ENCODE measurements around the gene CMIP. TPM values are rescaled to one million over a fixed set of nuclear protein-coding genes. Genes with fewer than 3 reads are reported as not detected.

CMIP gene
- total RNA-seq, 2 experiments from 2014 or later: 26.3 to 29.1 TPM

- POLR2A ChIA-PET: no interaction called here
- CTCF ChIA-PET: no interaction called here
These were observed 188.0 kb downstream of the CMIP start for GRCh38 chr16:81632392-81633146.

GRCh38 chr16:81633147-81633619, 188.6 kb downstream of the CMIP start:
- CTCF ChIA-PET: interaction anchor here (1.5 kb wide), 1 partner anchor 16 kb away, joined by 5 read pairs; no protein-coding TSS in a partner anchor
- POLR2A ChIA-PET: no interaction called here

- ChIA-PET CTCF (interaction anchor here (0.7 to 1.5 kb wide), 3 partner anchors 17 to 227 kb away, joined by 3 to 5 read pairs (median 3); no protein-coding TSS in a partner anchor), POLR2A (no interaction called here)
These were observed 189.2 kb downstream of the CMIP start for GRCh38 chr16:81633680-81634379.

- CTCF ChIA-PET: interaction anchor here (0.7 to 1.5 kb wide), 3 partner anchors 18 to 227 kb away, joined by 3 to 5 read pairs (median 3); no protein-coding TSS in a partner anchor
- POLR2A ChIA-PET: no interaction called here
These were observed 189.9 kb downstream of the CMIP start for GRCh38 chr16:81634380-81635062.

- POLR2A ChIA-PET: no interaction called here
- CTCF ChIA-PET: interaction anchor here (0.8 kb wide), 1 partner anchor 12 kb away, joined by 3 read pairs; no protein-coding TSS in a partner anchor
These were observed 190.7 kb downstream of the CMIP start for GRCh38 chr16:81635063-81635937.

GRCh38 chr16:81636298-81636993, 191.8 kb downstream of the CMIP start:
- ChIA-PET POLR2A (no interaction called here), CTCF (no interaction called here)

GRCh38 chr16:81637336-81638235, 193.0 kb downstream of the CMIP start:
- POLR2A ChIA-PET: no interaction called here
- CTCF ChIA-PET: no interaction called here

- ChIA-PET POLR2A (no interaction called here), CTCF (no interaction called here)
These were observed 193.8 kb downstream of the CMIP start for GRCh38 chr16:81638286-81638945.

GRCh38 chr16:81639348-81639747, 194.7 kb downstream of the CMIP start:
- CTCF ChIA-PET: no interaction called here

GRCh38 chr16:81639931-81640680, 195.5 kb downstream of the CMIP start:
- ChIA-PET POLR2A (interaction anchor here (0.6 kb wide), 1 partner anchor 24 kb away, joined by 7 read pairs; no protein-coding TSS in a partner anchor), CTCF (interaction anchor here (0.7 kb wide), 1 partner anchor 1121 kb away, joined by 4 read pairs; no protein-coding TSS in a partner anchor)

More at GRCh38 chr16:81639348-81639747, 194.7 kb downstream of the CMIP start:
- POLR2A ChIA-PET: no interaction called here

- CTCF ChIA-PET: interaction anchor here (0.7 kb wide), 1 partner anchor 1122 kb away, joined by 4 read pairs; no protein-coding TSS in a partner anchor
These were observed 196.1 kb downstream of the CMIP start for GRCh38 chr16:81640681-81641070.

GRCh38 chr16:81641395-81642106, 196.9 kb downstream of the CMIP start:
- POLR2A ChIA-PET: no interaction called here

More at GRCh38 chr16:81640681-81641070, 196.1 kb downstream of the CMIP start:
- POLR2A ChIA-PET: interaction anchor here (0.6 kb wide), 1 partner anchor 25 kb away, joined by 7 read pairs; no protein-coding TSS in a partner anchor

GRCh38 chr16:81642107-81642436, 197.5 kb downstream of the CMIP start:
- ChIA-PET POLR2A (no interaction called here), CTCF (no interaction called here)

More at GRCh38 chr16:81641395-81642106, 196.9 kb downstream of the CMIP start:
- CTCF ChIA-PET: no interaction called here

GRCh38 chr16:81642943-81643342, 198.3 kb downstream of the CMIP start:
- ChIA-PET CTCF (no interaction called here), POLR2A (no interaction called here)

GRCh38 chr16:81645266-81645694, 200.7 kb downstream of the CMIP start:
- ChIA-PET POLR2A (no interaction called here), CTCF (no interaction called here)

GRCh38 chr16:81645925-81646324, 201.3 kb downstream of the CMIP start:
- POLR2A ChIA-PET: no interaction called here
- CTCF ChIA-PET: no interaction called here
